ENCODE results near the gene DEFB124.

Gene DEFB124

GRCh38 chr20:31415653-31416052 is 59.3 kb downstream of the DEFB124 start:
- DNase-seq = no peak

Measured in DMS53 (cell line).